Measurements from ENCODE around the gene ANKS1A.
A peak's percentile ranks its signal among the peaks of the same experiment; 100 is the strongest.
"Not testable (repeated sequence)": the region's sequence is repeated elsewhere in the genome, so short reads cannot be mapped to it uniquely, and the experiment has no call there.

Gene ANKS1A

GRCh38 chr6:34964564-34964963 lies 75.5 kb downstream of the ANKS1A start:
- no peak for DNase-seq

- DNase-seq = no peak
Measured at GRCh38 chr6:34967461-34967860, 78.4 kb downstream of the ANKS1A start.

- DNase-seq = no peak
Measured at GRCh38 chr6:34969662-34970265, 80.7 kb downstream of the ANKS1A start.

- DNase-seq = no peak
Measured at GRCh38 chr6:34970488-34970887, 81.4 kb downstream of the ANKS1A start.

GRCh38 chr6:34970957-34971356 lies 81.9 kb downstream of the ANKS1A start:
- no peak for DNase-seq

- DNase-seq = no peak
Measured at GRCh38 chr6:34973547-34974248, 84.6 kb downstream of the ANKS1A start.

GRCh38 chr6:34974249-34974642 lies 85.2 kb downstream of the ANKS1A start:
- DNase-seq = no peak

GRCh38 chr6:34976239-34976638 lies 87.2 kb downstream of the ANKS1A start:
- no peak for DNase-seq

- no peak for DNase-seq
Measured at GRCh38 chr6:34979218-34979617, 90.2 kb downstream of the ANKS1A start.

GRCh38 chr6:34979994-34980393 lies 90.9 kb downstream of the ANKS1A start:
- DNase-seq = no peak

- DNase-seq = no peak
Measured at GRCh38 chr6:34981366-34981765, 92.3 kb downstream of the ANKS1A start.

GRCh38 chr6:34981951-34982350 lies 92.9 kb downstream of the ANKS1A start:
- no peak for DNase-seq

- DNase-seq = no peak
Measured at GRCh38 chr6:34982424-34982852, 93.4 kb downstream of the ANKS1A start.

- no peak for DNase-seq
Measured at GRCh38 chr6:34984416-34984815, 95.4 kb downstream of the ANKS1A start.

GRCh38 chr6:34985236-34985635 lies 96.2 kb downstream of the ANKS1A start:
- no peak for DNase-seq

- peak in 1 of 2 experiments; percentile 63 for DNase-seq
Measured at GRCh38 chr6:34986845-34987246, 97.8 kb downstream of the ANKS1A start.

- no peak for DNase-seq
Measured at GRCh38 chr6:34987506-34987905, 98.5 kb downstream of the ANKS1A start.

- DNase-seq = no peak
Measured at GRCh38 chr6:34990971-34991560, 102.0 kb downstream of the ANKS1A start.

GRCh38 chr6:34992376-34992775 lies 103.3 kb downstream of the ANKS1A start:
- DNase-seq = no peak

- DNase-seq = no peak
Measured at GRCh38 chr6:34993213-34993612, 104.2 kb downstream of the ANKS1A start.

GRCh38 chr6:34994693-34995092 lies 105.6 kb downstream of the ANKS1A start:
- DNase-seq = no peak

- not testable (repeated sequence) for DNase-seq
Measured at GRCh38 chr6:34998417-34998816, 109.4 kb downstream of the ANKS1A start.

GRCh38 chr6:34999153-34999552 lies 110.1 kb downstream of the ANKS1A start:
- not testable (repeated sequence) for DNase-seq

- DNase-seq = not testable (repeated sequence)
Measured at GRCh38 chr6:34999962-35000361, 110.9 kb downstream of the ANKS1A start.
